Mucosa of rectum (tissue), 2 donors: ENCODE data around the gene PPP3CA.

Experiments used
- H3K27ac ChIP-seq, 2 donors: one replicate each; pipeline ENCODE4 v1.7.0; 2013; ENCODE audit warnings: inconsistent platforms in 2 of 2, low read depth in 2 of 2, low read length in 2 of 2
- H3K27me3 ChIP-seq, 2 donors: one replicate each; pipeline ENCODE4 v1.7.0; 2013; ENCODE audit warnings: low read length in 2 of 2; ENCODE audit not compliant: control insufficient read depth in 2 of 2, insufficient read depth in 2 of 2
- H3K36me3 ChIP-seq, 2 donors: one replicate each; pipeline ENCODE4 v1.7.0; 2013; ENCODE audit warnings: low read length in 2 of 2; ENCODE audit not compliant: control insufficient read depth in 2 of 2, insufficient read depth in 2 of 2
- H3K4me1 ChIP-seq, 2 donors: one replicate each; pipeline ENCODE4 v1.7.0; 2013; ENCODE audit warnings: low read length in 2 of 2, mild to moderate bottlenecking in 1 of 2; ENCODE audit not compliant: control insufficient read depth in 2 of 2, insufficient read depth in 2 of 2
- H3K4me3 ChIP-seq, 2 donors: one replicate each; pipeline ENCODE4 v1.7.0; 2013; ENCODE audit warnings: low read length in 2 of 2
- H3K9ac ChIP-seq, 2 donors: one replicate each; pipeline ENCODE4 v1.7.0; 2013; ENCODE audit warnings: low read length in 2 of 2, low read depth in 1 of 2, mild to moderate bottlenecking in 1 of 2
- H3K9me3 ChIP-seq, 2 donors: one replicate each; pipeline ENCODE4 v1.7.0; 2013; ENCODE audit warnings: low read length in 2 of 2; ENCODE audit not compliant: control insufficient read depth in 2 of 2
- donor health status: healthy.
- donor health status: Normal muscosa, but diverticular disease.

Gene PPP3CA

GRCh38 chr4:101222156-101222845 is 125.0 kb downstream of the PPP3CA start:
- peaks cover 5 to 11% of the 10 kb centered on the region in 2 donors for H3K4me1 ChIP-seq
- H3K9ac ChIP-seq: no peak overlapping the region
- H3K27me3 ChIP-seq: no peaks in the 10 kb centered on the region
- no peaks in the 10 kb centered on the region for H3K9me3 ChIP-seq
- no peak overlapping the region for H3K27ac ChIP-seq
- no peaks in the 10 kb centered on the region for H3K36me3 ChIP-seq
- no peak overlapping the region for H3K4me3 ChIP-seq

DNA sequence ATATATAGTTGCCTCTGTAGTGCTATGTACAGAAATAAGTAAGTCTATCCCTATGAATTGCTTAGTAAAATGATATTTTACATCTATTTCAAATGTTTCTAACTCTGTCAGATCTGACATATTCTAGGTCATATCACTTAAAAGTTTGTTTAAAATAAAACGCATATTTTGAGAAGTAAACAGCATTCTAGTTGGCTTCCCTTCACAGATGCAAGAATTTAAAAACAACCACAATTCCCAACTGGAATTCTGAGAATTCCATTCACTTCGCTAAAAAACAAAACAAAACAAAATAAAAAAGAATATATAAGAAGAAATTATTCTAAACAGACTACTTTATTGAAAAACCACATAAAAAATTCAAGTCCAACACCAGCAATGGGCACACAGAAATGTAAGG is 126.0 kb downstream of the PPP3CA start:
- H3K9ac ChIP-seq: no peak overlapping the region
- no peak overlapping the region for H3K27ac ChIP-seq
- no peaks in the 10 kb centered on the region for H3K27me3 ChIP-seq
- no peaks in the 10 kb centered on the region for H3K36me3 ChIP-seq
- H3K4me1 ChIP-seq: peaks cover 5 to 11% of the 10 kb centered on the region in 2 donors
- H3K4me3 ChIP-seq: no peak overlapping the region
- H3K9me3 ChIP-seq: no peaks in the 10 kb centered on the region

GRCh38 chr4:101218894-101219293 is 128.4 kb downstream of the PPP3CA start:
- no peak overlapping the region for H3K9ac ChIP-seq
- no peaks in the 10 kb centered on the region for H3K27me3 ChIP-seq
- H3K4me3 ChIP-seq: no peak overlapping the region
- H3K9me3 ChIP-seq: no peaks in the 10 kb centered on the region
- H3K36me3 ChIP-seq: no peaks in the 10 kb centered on the region
- H3K27ac ChIP-seq: peak overlapping the region in 1 of 2 donors; percentile 11
- peaks cover 5 to 11% of the 10 kb centered on the region in 2 donors for H3K4me1 ChIP-seq

DNA sequence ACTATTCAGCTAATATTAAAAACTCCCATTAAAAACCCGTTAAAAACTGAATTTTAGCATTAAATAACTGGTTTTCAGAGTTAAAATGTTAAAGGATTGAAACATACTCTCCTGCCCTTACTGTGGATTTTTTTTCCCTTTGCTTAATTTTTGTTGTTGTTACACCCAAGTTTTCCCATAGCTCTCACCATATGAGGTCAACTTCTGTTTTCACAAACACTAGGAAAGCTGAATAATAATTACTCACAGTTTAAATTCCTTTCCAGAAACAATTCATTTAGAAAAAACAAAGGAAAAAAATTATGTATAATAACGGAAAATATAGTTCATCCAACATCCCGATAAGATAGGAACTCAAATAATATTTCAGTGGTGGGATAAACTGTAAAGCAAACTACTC is 129.0 kb downstream of the PPP3CA start:
- no peak overlapping the region for H3K4me3 ChIP-seq
- no peaks in the 10 kb centered on the region for H3K36me3 ChIP-seq
- H3K4me1 ChIP-seq: peaks cover 5 to 11% of the 10 kb centered on the region in 2 donors
- no peak overlapping the region for H3K27ac ChIP-seq
- no peaks in the 10 kb centered on the region for H3K9me3 ChIP-seq
- H3K9ac ChIP-seq: no peak overlapping the region
- no peaks in the 10 kb centered on the region for H3K27me3 ChIP-seq

DNA sequence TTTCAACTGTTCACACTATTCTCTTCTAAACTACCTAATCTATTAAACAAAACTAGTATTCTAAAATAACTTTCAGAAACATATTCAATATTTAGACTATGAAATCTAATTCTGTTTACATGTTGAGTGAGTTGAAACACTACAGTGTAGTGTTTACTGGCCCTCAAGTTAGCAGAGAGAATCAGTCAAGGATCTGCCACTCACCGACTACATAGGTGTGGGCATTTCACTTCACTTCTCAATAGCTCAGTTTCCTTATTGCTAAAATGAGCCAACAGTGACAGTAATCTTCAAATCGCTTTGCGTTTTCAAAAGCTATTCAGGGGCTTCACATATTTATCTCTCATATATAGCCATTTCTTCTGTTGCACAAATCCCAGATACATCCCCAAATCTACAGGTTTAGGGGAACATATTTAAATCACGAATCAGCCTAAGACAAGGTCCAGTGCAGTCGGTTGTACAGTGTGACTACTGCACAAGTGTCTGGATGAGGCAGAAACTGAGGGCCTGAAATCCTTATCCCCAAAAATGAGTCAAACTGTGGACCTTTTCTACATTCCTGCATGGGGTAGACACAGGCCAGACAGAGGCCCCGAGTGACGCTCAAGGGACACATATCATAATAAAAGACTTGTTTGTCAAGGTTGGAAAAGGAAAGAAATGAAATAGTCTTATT is 129.8 kb downstream of the PPP3CA start:
- H3K27me3 ChIP-seq: no peaks in the 10 kb centered on the region
- H3K27ac ChIP-seq: no peak overlapping the region
- peak overlapping the region in 1 of 2 donors; percentile 14 for H3K4me3 ChIP-seq
- peaks cover 5 to 11% of the 10 kb centered on the region in 2 donors for H3K4me1 ChIP-seq
- no peaks in the 10 kb centered on the region for H3K9me3 ChIP-seq
- no peaks in the 10 kb centered on the region for H3K36me3 ChIP-seq
- no peak overlapping the region for H3K9ac ChIP-seq

GRCh38 chr4:101211146-101211553 is 136.2 kb downstream of the PPP3CA start:
- Histone ChIP-seq H3K9ac (no peak overlapping the region), H3K36me3 (no peaks in the 10 kb centered on the region), H3K9me3 (no peaks in the 10 kb centered on the region), H3K27me3 (no peaks in the 10 kb centered on the region), H3K4me1 (no peaks in the 10 kb centered on the region), H3K27ac (no peak overlapping the region), H3K4me3 (no peak overlapping the region)

DNA sequence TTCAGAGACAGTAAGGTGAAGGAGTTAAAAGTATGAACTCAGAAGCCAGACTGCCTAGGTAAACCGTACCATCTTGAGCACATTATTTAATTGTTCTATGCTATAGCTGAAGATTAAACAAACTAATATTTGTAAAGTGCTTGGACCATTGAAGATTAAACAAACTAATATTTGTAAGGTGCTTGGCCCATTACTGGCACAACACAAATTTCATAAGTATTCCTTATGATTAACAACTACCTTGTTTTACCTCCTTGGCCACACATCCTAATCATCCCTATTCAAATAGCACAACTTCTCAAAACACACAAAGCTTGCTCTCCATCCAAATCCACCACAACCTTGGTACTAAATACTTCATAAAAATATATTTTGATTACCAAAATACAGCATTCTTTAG is 137.0 kb downstream of the PPP3CA start:
- H3K4me1 ChIP-seq: peaks cover 0 to 3% of the 10 kb centered on the region in 2 donors
- no peak overlapping the region for H3K9ac ChIP-seq
- H3K27me3 ChIP-seq: no peaks in the 10 kb centered on the region

DNA sequence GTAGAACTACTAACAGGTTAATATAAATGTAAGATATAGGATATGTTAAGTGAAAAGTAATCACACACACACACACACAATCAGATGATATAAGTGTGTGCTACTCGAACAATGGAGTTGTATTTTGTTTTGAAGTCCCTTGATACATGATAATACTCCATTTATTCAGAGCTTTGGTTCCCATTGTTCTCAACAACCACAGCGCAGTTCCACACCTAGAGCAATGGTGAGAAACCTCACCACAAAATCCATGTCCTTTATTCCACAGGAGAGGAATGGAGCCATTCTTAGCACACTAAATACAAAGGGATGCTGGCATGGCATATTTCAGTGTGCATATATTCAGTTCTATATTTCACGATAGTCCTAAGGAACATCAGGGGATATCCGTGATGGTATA is 139.2 kb downstream of the PPP3CA start:
- no peak overlapping the region for H3K9ac ChIP-seq
- no peaks in the 10 kb centered on the region for H3K36me3 ChIP-seq
- H3K27me3 ChIP-seq: no peaks in the 10 kb centered on the region
- H3K9me3 ChIP-seq: no peaks in the 10 kb centered on the region
- H3K27ac ChIP-seq: no peak overlapping the region
- H3K4me1 ChIP-seq: peaks cover 0 to 3% of the 10 kb centered on the region in 2 donors
- H3K4me3 ChIP-seq: no peak overlapping the region

More for the DNA sequence above, 137.0 kb downstream of the PPP3CA start:
- H3K36me3 ChIP-seq: no peaks in the 10 kb centered on the region
- H3K9me3 ChIP-seq: no peaks in the 10 kb centered on the region
- H3K4me3 ChIP-seq: no peak overlapping the region
- H3K27ac ChIP-seq: no peak overlapping the region

DNA sequence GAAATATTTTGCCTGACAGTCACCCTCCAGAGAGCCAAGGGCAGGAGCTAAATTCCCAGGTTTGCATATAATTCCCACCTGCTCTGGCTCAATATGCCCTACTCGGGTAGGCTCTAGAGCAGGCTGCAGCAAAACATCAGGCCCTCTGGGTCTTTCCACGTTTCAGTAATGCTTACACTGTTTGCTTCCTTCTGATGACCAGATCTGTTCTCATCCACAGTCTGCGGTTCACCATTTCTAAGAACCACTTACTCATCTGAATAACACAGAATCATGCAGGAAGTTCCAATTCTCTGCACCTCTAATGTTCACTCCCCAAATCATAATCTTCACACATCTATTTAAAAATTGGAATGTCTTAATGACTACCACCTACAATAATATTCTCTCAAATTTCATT is 141.4 kb downstream of the PPP3CA start:
- Histone ChIP-seq H3K9ac (no peak overlapping the region), H3K9me3 (no peaks in the 10 kb centered on the region), H3K27ac (no peak overlapping the region)

DNA sequence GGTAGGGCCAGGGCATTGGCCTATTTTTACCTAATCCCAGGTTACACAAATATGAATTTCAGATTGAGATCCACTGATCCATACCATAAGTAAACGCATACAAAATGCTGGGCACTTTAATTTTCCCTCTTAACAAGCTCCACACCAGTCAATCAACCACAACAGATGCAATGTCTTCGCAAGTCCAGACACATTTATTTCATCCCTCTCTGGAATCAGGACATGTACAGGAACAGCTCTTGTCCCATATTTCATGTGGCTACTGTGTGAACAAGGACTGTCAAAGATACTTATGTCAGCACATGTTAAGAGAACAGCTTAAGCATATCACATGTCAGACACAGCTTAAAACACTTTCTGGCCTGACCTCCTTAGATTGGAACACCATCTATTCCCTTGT is 145.9 kb downstream of the PPP3CA start:
- H3K9ac ChIP-seq: no peak overlapping the region
- no peaks in the 10 kb centered on the region for H3K27me3 ChIP-seq
- no peaks in the 10 kb centered on the region for H3K36me3 ChIP-seq
- H3K27ac ChIP-seq: no peak overlapping the region
- H3K4me3 ChIP-seq: no peak overlapping the region
- peaks cover 9% of the 10 kb centered on the region in 2 donors for H3K4me1 ChIP-seq
- H3K9me3 ChIP-seq: no peaks in the 10 kb centered on the region

More for the DNA sequence above, 141.4 kb downstream of the PPP3CA start:
- H3K4me3 ChIP-seq: no peak overlapping the region
- H3K27me3 ChIP-seq: no peaks in the 10 kb centered on the region
- H3K4me1 ChIP-seq: peaks cover 0 to 3% of the 10 kb centered on the region in 2 donors
- no peaks in the 10 kb centered on the region for H3K36me3 ChIP-seq
